IPS-15b (cell line): ENCODE data around the gene KIF2C.

Source experiments
- H3K27me3 ChIP-seq: one replicate; pipeline ENCODE4 v1.6.1; 2013; ENCODE audit warnings: low read length; ENCODE audit not compliant: control insufficient read depth, insufficient read depth
- H3K36me3 ChIP-seq: one replicate; pipeline ENCODE4 v1.6.1; 2013; ENCODE audit warnings: low read length; ENCODE audit not compliant: control insufficient read depth, insufficient read depth
- H3K4me1 ChIP-seq: one replicate; pipeline ENCODE4 v1.6.1; 2013; ENCODE audit warnings: mild to moderate bottlenecking, low read length; ENCODE audit not compliant: control insufficient read depth, insufficient read depth
- H3K4me3 ChIP-seq: one replicate; pipeline ENCODE4 v1.5.1; 2013; ENCODE audit warnings: low read depth, low read length
- H3K9ac ChIP-seq: one replicate; pipeline ENCODE4 v1.6.1; 2013; ENCODE audit warnings: low read depth, mild to moderate bottlenecking, low read length
- H3K9me3 ChIP-seq: one replicate; pipeline ENCODE4 v1.6.1; 2013; ENCODE audit warnings: mild to moderate bottlenecking, low read length; ENCODE audit not compliant: control insufficient read depth, insufficient read depth

Gene KIF2C

GRCh38 chr1:44705938-44706337 lies 33.7 kb upstream of the KIF2C start:
- Histone ChIP-seq H3K4me1 (no peaks in the 10 kb centered on the region), H3K27me3 (no peaks in the 10 kb centered on the region)

GRCh38 chr1:44707112-44707881 lies 32.3 kb upstream of the KIF2C start:
- peaks cover 2% of the 10 kb centered on the region for H3K9me3 ChIP-seq
- H3K4me1 ChIP-seq = no peaks in the 10 kb centered on the region
- no peaks in the 10 kb centered on the region for H3K36me3 ChIP-seq
- H3K9ac ChIP-seq = no peak overlapping the region
- no peaks in the 10 kb centered on the region for H3K27me3 ChIP-seq
- H3K4me3 ChIP-seq = no peak overlapping the region

More at GRCh38 chr1:44705938-44706337, 33.7 kb upstream of the KIF2C start:
- Histone ChIP-seq H3K4me3 (no peak overlapping the region), H3K9ac (no peak overlapping the region), H3K36me3 (no peaks in the 10 kb centered on the region), H3K9me3 (peaks cover 2% of the 10 kb centered on the region)

GRCh38 chr1:44707959-44708831 lies 31.4 kb upstream of the KIF2C start:
- Histone ChIP-seq H3K9ac (no peak overlapping the region), H3K4me3 (no peak overlapping the region), H3K4me1 (no peaks in the 10 kb centered on the region)

GRCh38 chr1:44713321-44713781 lies 26.3 kb upstream of the KIF2C start:
- Histone ChIP-seq H3K4me1 (no peaks in the 10 kb centered on the region), H3K9me3 (peaks cover 2% of the 10 kb centered on the region), H3K9ac (no peak overlapping the region), H3K36me3 (no peaks in the 10 kb centered on the region), H3K4me3 (no peak overlapping the region), H3K27me3 (no peaks in the 10 kb centered on the region)

More at GRCh38 chr1:44707959-44708831, 31.4 kb upstream of the KIF2C start:
- H3K9me3 ChIP-seq = peaks cover 2% of the 10 kb centered on the region
- H3K27me3 ChIP-seq = no peaks in the 10 kb centered on the region
- no peaks in the 10 kb centered on the region for H3K36me3 ChIP-seq

- Histone ChIP-seq H3K27me3 (no peaks in the 10 kb centered on the region), H3K4me1 (no peaks in the 10 kb centered on the region), H3K9ac (no peak overlapping the region), H3K36me3 (no peaks in the 10 kb centered on the region), H3K9me3 (no peaks in the 10 kb centered on the region), H3K4me3 (no peak overlapping the region)
Observed at GRCh38 chr1:44714532-44714931, 25.1 kb upstream of the KIF2C start.

GRCh38 chr1:44714944-44715571 lies 24.6 kb upstream of the KIF2C start:
- Histone ChIP-seq H3K4me3 (no peak overlapping the region), H3K9me3 (no peaks in the 10 kb centered on the region), H3K4me1 (no peaks in the 10 kb centered on the region), H3K36me3 (no peaks in the 10 kb centered on the region), H3K9ac (no peak overlapping the region), H3K27me3 (no peaks in the 10 kb centered on the region)

GRCh38 chr1:44717156-44717555 lies 22.5 kb upstream of the KIF2C start:
- Histone ChIP-seq H3K27me3 (no peaks in the 10 kb centered on the region), H3K36me3 (no peaks in the 10 kb centered on the region), H3K4me1 (no peaks in the 10 kb centered on the region), H3K9me3 (no peaks in the 10 kb centered on the region), H3K4me3 (no peak overlapping the region), H3K9ac (no peak overlapping the region)

- H3K9me3 ChIP-seq = no peaks in the 10 kb centered on the region
- H3K9ac ChIP-seq = no peak overlapping the region
- no peaks in the 10 kb centered on the region for H3K36me3 ChIP-seq
- no peak overlapping the region for H3K4me3 ChIP-seq
- H3K27me3 ChIP-seq = no peaks in the 10 kb centered on the region
- H3K4me1 ChIP-seq = no peaks in the 10 kb centered on the region
Observed at GRCh38 chr1:44717653-44718052, 22.0 kb upstream of the KIF2C start.

- H3K36me3 ChIP-seq = no peaks in the 10 kb centered on the region
- H3K27me3 ChIP-seq = no peaks in the 10 kb centered on the region
- H3K9me3 ChIP-seq = no peaks in the 10 kb centered on the region
- H3K9ac ChIP-seq = no peak overlapping the region
- H3K4me3 ChIP-seq = no peak overlapping the region
- no peaks in the 10 kb centered on the region for H3K4me1 ChIP-seq
Observed at GRCh38 chr1:44718091-44718490, 21.5 kb upstream of the KIF2C start.

- Histone ChIP-seq H3K9ac (no peak overlapping the region), H3K36me3 (no peaks in the 10 kb centered on the region), H3K4me1 (no peaks in the 10 kb centered on the region), H3K27me3 (no peaks in the 10 kb centered on the region), H3K9me3 (no peaks in the 10 kb centered on the region), H3K4me3 (no peak overlapping the region)
Observed at GRCh38 chr1:44719318-44719717, 20.3 kb upstream of the KIF2C start.

GRCh38 chr1:44720281-44720680 lies 19.4 kb upstream of the KIF2C start:
- Histone ChIP-seq H3K4me1 (no peaks in the 10 kb centered on the region), H3K27me3 (no peaks in the 10 kb centered on the region), H3K4me3 (no peak overlapping the region), H3K9me3 (no peaks in the 10 kb centered on the region), H3K36me3 (no peaks in the 10 kb centered on the region), H3K9ac (no peak overlapping the region)
